ENCODE data around the gene USP5. TPM values are rescaled to one million over a fixed set of nuclear protein-coding genes. Genes with fewer than 3 reads are reported as not detected.
"Not testable (repeated sequence)": the region's sequence is repeated elsewhere in the genome, so short reads cannot be mapped to it uniquely, and the experiment has no call there.

Gene USP5
- total RNA-seq, 4 donors from 2014 or later, result 37.1 to 68.6 (median 52.8) TPM

DNA sequence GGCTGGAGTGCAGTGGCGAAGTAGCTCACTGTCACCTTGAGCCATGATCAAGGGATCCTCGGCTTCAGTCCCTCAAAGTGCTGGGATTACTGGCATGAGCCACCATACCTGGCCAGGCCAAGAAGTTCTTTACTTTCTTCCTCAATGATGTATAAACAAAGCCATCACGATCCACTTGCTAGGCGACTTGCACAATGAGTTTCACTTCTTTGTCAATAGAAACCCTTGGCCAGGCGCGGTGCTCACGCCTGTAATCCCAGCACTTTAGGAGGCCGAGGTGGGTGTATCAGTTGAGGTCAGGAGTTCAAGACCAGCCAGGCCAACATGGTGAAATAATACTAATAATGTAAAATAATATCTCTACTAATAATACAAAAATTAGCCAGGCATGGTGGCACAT is 35.5 kb downstream of the USP5 start:
- no peak for TF ChIP-seq POLR2A (IDR thresholded peaks at IDR 0.05)
- TF ChIP-seq, protein P1, sequence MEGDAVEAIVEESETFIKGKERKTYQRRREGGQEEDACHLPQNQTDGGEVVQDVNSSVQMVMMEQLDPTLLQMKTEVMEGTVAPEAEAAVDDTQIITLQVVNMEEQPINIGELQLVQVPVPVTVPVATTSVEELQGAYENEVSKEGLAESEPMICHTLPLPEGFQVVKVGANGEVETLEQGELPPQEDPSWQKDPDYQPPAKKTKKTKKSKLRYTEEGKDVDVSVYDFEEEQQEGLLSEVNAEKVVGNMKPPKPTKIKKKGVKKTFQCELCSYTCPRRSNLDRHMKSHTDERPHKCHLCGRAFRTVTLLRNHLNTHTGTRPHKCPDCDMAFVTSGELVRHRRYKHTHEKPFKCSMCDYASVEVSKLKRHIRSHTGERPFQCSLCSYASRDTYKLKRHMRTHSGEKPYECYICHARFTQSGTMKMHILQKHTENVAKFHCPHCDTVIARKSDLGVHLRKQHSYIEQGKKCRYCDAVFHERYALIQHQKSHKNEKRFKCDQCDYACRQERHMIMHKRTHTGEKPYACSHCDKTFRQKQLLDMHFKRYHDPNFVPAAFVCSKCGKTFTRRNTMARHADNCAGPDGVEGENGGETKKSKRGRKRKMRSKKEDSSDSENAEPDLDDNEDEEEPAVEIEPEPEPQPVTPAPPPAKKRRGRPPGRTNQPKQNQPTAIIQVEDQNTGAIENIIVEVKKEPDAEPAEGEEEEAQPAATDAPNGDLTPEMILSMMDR (IDR thresholded peaks at IDR 0.05), result no peak
- intact Hi-C loops (cut with DNase I; ENCODE audit: low total_unique reads), result no loop called here
- H3K27ac ChIP-seq, result no peak overlapping the region

DNA sequence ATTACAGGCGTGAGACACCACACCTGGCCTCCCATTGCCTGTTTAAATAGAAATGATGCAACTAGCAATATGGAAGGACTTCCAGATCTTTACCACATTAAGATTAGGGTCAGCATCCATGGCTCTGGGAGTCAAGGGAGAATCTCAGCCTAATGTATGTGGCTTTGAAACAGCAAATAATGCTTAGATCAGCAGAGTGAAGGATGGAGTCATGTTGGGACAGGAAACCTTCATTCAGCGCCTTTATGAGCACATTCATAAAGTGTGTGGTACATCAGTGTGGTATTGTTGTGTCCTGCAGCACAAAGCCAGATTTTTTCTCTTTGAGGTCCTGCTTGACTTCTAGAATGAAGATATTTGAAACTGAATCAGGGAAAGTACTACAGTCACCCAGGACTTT is 36.4 kb downstream of the USP5 start:
- TF ChIP-seq POLR2A (IDR thresholded peaks at IDR 0.05), result no peak
- TF ChIP-seq, protein P1 (IDR thresholded peaks at IDR 0.05), result no peak
- Histone ChIP-seq H3K27me3 (no peaks in the 10 kb centered on the region), H3K36me3 (no peaks in the 10 kb centered on the region), H3K27ac (no peak overlapping the region), H3K9me3 (no peaks in the 10 kb centered on the region), H3K4me1 (no peaks in the 10 kb centered on the region), H3K4me3 (no peak overlapping the region)
- intact Hi-C loops (cut with DNase I; ENCODE audit: low total_unique reads), result no loop called here
- DNase-seq, result no peak

More for the DNA sequence above, 35.5 kb downstream of the USP5 start:
- no peaks in the 10 kb centered on the region for H3K9me3 ChIP-seq
- H3K27me3 ChIP-seq, result no peaks in the 10 kb centered on the region
- H3K36me3 ChIP-seq, result no peaks in the 10 kb centered on the region
- H3K4me3 ChIP-seq, result no peak overlapping the region
- DNase-seq, result no peak
- no peaks in the 10 kb centered on the region for H3K4me1 ChIP-seq

DNA sequence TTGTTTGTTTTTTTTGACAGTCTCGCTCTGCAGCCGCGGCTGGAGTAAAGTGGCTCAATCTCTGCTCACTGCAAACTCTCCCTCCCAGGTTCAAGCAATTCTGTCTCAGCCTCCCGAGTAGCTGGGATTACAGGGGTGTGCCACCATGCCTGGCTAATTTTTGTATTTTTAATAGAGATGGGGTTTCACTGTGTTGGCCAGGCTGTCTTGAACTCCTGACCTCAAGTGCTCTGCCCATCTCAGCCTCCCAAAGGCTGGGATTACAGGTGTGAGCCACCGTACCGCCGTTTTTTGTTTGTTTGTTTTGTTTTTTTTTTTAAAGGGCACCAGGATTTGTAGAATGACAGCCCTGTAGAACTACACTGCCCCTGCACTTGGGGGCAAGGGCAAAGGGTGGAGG is 36.8 kb downstream of the USP5 start:
- DNase-seq; H3K9me3 ChIP-seq; H3K27me3 ChIP-seq; H3K4me1 ChIP-seq; intact Hi-C loops (cut with DNase I; ENCODE audit: low total_unique reads); H3K36me3 ChIP-seq; H3K4me3 ChIP-seq; H3K27ac ChIP-seq: not testable (repeated sequence)

DNA sequence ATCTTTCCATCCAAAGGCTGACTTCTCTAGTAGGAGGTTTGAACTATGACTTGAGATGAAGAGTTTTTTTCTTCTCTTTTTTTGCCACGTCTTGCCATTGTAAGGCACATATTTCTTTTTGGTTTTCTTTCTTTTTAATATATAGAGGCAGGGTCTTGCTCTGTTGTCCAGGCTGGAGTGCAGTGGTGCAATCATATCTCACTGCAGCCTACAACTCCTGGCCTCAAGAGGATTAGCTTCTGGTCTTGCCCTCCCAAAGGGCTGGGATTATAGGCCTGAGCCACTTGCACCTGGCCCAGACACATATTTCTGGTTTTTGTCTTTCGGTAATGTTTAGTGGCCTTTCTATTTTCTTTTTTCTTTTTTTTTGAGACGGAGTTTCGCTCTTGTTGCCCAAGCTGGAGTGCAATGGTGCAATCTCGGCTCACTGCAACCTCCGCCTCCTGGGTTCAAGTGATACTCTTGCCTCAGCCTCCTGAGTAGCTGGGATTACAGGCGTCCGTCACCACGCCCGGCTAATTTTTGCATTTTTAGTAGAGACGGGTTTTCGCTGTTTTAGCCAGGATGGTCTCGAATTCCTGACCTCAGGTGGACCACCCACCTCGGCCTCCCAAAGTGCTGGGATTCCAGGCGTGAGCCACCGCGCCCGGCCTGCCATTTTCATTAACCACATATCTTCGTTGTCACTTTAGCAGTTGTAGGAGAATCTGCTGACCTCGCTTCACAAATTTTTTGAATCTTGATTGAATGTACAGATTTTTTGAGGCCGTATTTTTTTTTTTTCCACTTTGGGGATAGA is 38.0 kb downstream of the USP5 start:
- DNase-seq; H3K36me3 ChIP-seq; H3K4me1 ChIP-seq; intact Hi-C loops (cut with DNase I; ENCODE audit: low total_unique reads); H3K9me3 ChIP-seq; H3K4me3 ChIP-seq; H3K27me3 ChIP-seq: not testable (repeated sequence)
- peak overlapping the region; percentile 90 for H3K27ac ChIP-seq

DNA sequence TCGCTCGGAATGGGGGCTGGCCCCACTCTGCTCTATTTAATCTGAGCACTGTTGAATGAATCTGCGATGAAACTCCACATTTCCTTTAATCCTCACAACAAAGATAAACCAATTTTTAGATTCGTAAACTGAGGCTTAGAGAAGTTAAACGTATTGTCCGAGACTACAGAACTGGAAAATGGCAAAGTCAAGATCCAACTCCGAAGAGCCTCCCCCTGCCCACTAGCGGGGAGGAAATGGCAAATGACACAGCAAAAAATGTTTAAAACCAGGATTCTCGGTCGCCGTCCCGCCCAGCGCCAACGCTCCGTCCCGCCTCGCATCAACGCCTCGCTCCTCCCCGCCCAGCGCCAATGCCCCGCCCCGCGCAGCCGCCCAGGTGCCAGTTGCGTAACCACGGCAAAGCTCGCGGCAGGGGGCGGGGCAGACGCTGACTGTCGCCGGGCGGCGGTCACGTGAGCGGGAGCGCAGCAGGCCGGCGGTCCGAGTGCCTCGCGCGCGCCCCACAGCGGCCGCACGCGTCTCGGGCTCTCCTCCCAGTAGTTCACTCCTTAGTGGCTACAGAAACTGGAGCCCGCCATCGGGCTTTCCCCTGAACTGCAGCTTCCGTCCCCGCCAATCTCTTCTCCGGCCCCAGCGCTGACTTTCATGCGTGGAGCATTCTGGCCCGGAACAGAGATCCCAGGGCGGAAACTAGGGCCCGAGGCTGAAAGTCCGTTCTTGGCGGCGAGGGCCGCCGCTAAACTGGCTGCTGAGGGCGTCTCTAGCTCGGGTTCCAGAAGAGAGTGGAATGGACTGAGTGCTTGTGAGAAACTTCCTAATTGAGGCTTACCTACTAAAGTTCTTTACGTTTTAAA is 39.1 kb downstream of the USP5 start:
- intact Hi-C loops (cut with DNase I; ENCODE audit: low total_unique reads), result no loop called here
- Histone ChIP-seq H3K27ac (peak overlapping the region; percentile 90), H3K27me3 (no peaks in the 10 kb centered on the region), H3K4me1 (no peaks in the 10 kb centered on the region), H3K4me3 (peak overlapping the region; percentile 34 to 37), H3K36me3 (no peaks in the 10 kb centered on the region), H3K9me3 (no peaks in the 10 kb centered on the region)
- TF ChIP-seq POLR2A (IDR thresholded peaks at IDR 0.05), result peak; percentile 67 to 81
- TF ChIP-seq, protein P1 (IDR thresholded peaks at IDR 0.05), result peak; percentile 84 to 97 (median 94)
- peak; percentile 97 to 98 for DNase-seq

DNA sequence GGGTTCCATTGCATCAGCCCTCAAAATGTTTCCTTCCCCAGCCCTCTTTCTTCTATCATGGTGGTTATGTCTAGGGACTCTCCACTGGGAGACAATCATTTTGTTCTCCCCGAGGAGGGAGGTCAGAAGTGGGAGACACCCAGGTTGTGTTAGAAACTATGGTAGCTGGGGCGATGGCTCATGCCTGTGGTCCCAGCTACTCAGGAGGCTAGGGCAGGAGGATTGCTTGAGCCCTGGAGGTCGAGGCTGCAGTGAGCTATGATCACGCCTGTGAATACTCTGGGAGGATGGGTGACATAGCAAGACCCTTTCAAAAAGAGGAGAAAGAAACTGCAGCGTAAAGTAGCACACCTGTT is 39.7 kb downstream of the USP5 start:
- peak overlapping the region; percentile 86 to 90 for H3K27ac ChIP-seq
- intact Hi-C loops (cut with DNase I; ENCODE audit: low total_unique reads), result no loop called here
- no peak for DNase-seq

DNA sequence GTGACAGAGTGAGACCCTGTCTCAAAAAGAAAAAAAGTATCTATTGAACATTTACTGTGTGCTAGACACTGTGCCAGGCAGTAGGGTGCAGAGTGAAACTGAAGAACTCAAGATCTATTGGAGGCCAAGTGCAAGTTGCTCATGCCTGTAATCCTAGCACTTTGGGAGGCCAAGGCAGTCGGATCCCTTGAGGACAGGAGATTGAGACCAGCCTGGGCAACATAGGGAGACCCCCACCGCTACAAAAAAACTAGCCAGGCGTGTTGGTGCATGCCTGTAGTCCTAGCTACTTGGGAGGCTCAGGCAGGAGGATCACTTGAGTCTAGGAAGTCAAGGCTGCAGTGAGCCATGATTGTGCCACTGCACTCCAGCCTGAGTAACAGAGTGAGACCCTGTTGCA is 40.7 kb downstream of the USP5 start:
- H3K4me1 ChIP-seq; DNase-seq; H3K4me3 ChIP-seq; H3K27ac ChIP-seq; intact Hi-C loops (cut with DNase I; ENCODE audit: low total_unique reads); H3K9me3 ChIP-seq; H3K36me3 ChIP-seq; H3K27me3 ChIP-seq: not testable (repeated sequence)

More for the DNA sequence above, 39.7 kb downstream of the USP5 start:
- Histone ChIP-seq H3K36me3 (no peaks in the 10 kb centered on the region), H3K4me3 (peak overlapping the region; percentile 34 to 36), H3K4me1 (no peaks in the 10 kb centered on the region), H3K9me3 (no peaks in the 10 kb centered on the region), H3K27me3 (no peaks in the 10 kb centered on the region)
- TF ChIP-seq, protein P1 (IDR thresholded peaks at IDR 0.05), result no peak
- no peak for TF ChIP-seq POLR2A (IDR thresholded peaks at IDR 0.05)

Data from uterus (tissue), 4 donors.